NCI-H460 (cell line): Measurements from ENCODE around the gene RAB33A. TPM values are rescaled to one million over a fixed set of nuclear protein-coding genes. Genes with fewer than 3 reads are reported as not detected.
"Not testable (repeated sequence)": the region's sequence is repeated elsewhere in the genome, so short reads cannot be mapped to it uniquely, and the experiment has no call there.

Experiments used
- DNase-seq: peaks from one replicate; pipeline ENCODE4 v3.0.0-alpha.2; 2016; ENCODE audit warnings: low read depth; ENCODE audit errors: extremely low read depth
- total RNA-seq: library from RNA; depleted of rRNA; stranded (reverse); fragments of >200 nt; shearing (Covaris generic); gene quantifications from 2 replicates; pipeline ENCODE4 v1.2.3, GENCODE V29; 2014; rRNA removed

The RAB33A gene
- total RNA-seq, 1 experiment from 2014 or later = not detected

DNA sequence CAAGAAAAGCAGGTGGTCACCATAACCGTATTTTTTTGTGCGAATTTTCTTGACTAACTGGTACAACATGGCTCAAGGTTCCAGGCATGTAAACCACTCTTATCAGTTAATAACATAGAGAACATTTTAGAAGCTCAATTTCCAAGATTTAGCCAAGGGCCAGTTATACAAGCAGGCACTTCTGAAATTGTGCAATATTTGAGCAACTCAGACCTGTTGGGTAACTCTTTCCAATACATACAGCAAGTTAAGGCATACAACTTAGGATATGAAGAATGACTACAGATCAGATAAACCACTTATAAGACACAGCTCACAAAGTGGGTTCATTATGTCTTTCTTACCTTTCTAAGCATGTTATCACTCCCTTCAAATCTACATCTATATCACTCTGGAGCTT is 53.0 kb downstream of the RAB33A start:
- no peak for DNase-seq

DNA sequence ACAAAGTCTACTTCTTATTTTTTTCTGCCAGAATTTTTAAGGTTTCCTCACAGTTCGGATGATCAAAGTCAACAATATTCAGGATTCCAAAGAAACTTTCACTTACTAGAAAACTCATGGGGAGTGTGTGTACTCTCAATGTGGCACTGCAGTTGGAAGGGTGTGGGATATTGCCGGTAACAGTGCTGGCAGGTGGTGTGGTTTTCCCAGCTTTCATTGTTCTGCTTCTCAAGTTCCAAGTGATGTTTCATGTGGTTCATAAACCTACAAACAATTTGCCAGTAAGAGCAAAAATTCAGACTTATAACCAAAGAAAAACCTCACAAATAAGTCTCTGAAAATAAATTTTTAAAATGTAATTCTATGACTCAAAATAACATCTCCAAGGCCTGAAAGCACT is 57.1 kb downstream of the RAB33A start:
- DNase-seq = no peak

DNA sequence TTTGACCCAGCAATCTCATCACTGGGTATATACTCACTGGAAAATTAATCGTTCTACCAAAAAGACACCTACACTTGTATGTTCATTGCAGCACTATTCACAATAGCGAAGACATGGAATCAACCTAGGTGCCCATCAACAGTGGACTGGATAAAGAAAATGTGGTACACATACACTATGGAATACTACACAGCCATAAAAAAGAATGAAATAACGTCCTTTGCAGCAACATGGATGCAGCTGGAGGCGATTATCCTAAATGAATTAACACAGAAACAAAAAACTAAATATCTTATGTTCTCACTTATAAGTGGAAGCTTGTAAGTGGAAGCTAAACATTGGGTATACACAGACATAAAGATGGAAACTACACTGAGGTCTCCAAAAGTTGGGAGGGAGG is 59.4 kb downstream of the RAB33A start:
- not testable (repeated sequence) for DNase-seq

Other genes starting within 250 kb of the RAB33A start
- gene BCORL1, start 189.3 kb upstream of the RAB33A start, total RNA-seq = 2.0 and 2.8 TPM in 2 replicates
- gene ELF4, start 61.5 kb upstream of the RAB33A start, total RNA-seq = 9.6 and 10.5 TPM in 2 replicates
- gene AIFM1, start 6.1 kb upstream of the RAB33A start, total RNA-seq = 36.3 and 45.7 TPM in 2 replicates
- 32.8 and 34.2 TPM in 2 replicates for gene ZNF280C, start 96.9 kb downstream of the RAB33A start, total RNA-seq
- gene SLC25A14, start 168.0 kb downstream of the RAB33A start, total RNA-seq = 15.8 and 19.0 TPM in 2 replicates
- not detected in 2 replicates for gene GPR119, start 213.7 kb downstream of the RAB33A start, total RNA-seq
- 42.7 and 46.8 TPM in 2 replicates for gene RBMX2, start 230.0 kb downstream of the RAB33A start, total RNA-seq